GM23338 (cell line): ENCODE measurements around the gene GDAP1L1. TPM values are rescaled to one million over a fixed set of nuclear protein-coding genes. Genes with fewer than 3 reads are reported as not detected.

Experiments
- ATAC-seq: fragments of 200-7000 bp; cut with Tn5 transposase; 3 replicates; pipeline ENCODE4 v1.9.1; 2020
- DNase-seq: peaks from one replicate; pipeline ENCODE4 v3.0.0-alpha.2; 2015; ENCODE audit warnings: low spot score
- H2AFZ ChIP-seq: fragments of 200-600 bp; sonication (generic); 2 replicates; pipeline ENCODE4 v1.8.0; 2016; ENCODE audit warnings: antibody characterized with exemption, mild to moderate bottlenecking, moderate library complexity
- H3F3A ChIP-seq: fragments of 200-600 bp; sonication (generic); replicated peaks from 2 replicates; pipeline ENCODE4 v1.8.0; 2017; ENCODE audit warnings: antibody characterized with exemption, mixed run types, low read depth
- H3K27ac ChIP-seq: fragments of 200-600 bp; sonication (generic); 2 replicates; pipeline ENCODE4 v1.6.1; 2016; ENCODE audit warnings: low read depth
- H3K27me3 ChIP-seq: fragments of 200-600 bp; sonication (generic); 2 replicates; pipeline ENCODE4 v1.8.0; 2016; ENCODE audit warnings: mild to moderate bottlenecking, mixed run types, moderate library complexity; ENCODE audit not compliant: insufficient read depth
- H3K36me3 ChIP-seq: fragments of 200-600 bp; sonication (generic); 2 replicates; pipeline ENCODE4 v1.8.0; 2016; ENCODE audit warnings: mild to moderate bottlenecking; ENCODE audit not compliant: insufficient read depth
- H3K4me1 ChIP-seq: fragments of 200-600 bp; sonication (generic); 2 replicates; pipeline ENCODE4 v1.8.0; 2016; ENCODE audit warnings: mild to moderate bottlenecking, moderate library complexity; ENCODE audit not compliant: insufficient read depth
- H3K4me2 ChIP-seq: fragments of 200-600 bp; sonication (generic); 2 replicates; pipeline ENCODE4 v1.7.1; 2017; ENCODE audit warnings: mixed run types
- H3K4me3 ChIP-seq: fragments of 200-600 bp; sonication (generic); 2 replicates; pipeline ENCODE4 v1.6.1; 2016; ENCODE audit warnings: mixed run types
- H3K79me2 ChIP-seq: fragments of 200-600 bp; sonication (generic); replicated peaks from 2 replicates; pipeline ENCODE4 v1.8.0; 2017; ENCODE audit warnings: mild to moderate bottlenecking; ENCODE audit not compliant: insufficient read depth
- H3K9me2 ChIP-seq: fragments of 200-600 bp; sonication (generic); 2 replicates; pipeline ENCODE4 v1.8.0; 2017; ENCODE audit not compliant: insufficient read depth
- H4K20me1 ChIP-seq: fragments of 200-600 bp; sonication (generic); replicated peaks from 2 replicates; pipeline ENCODE4 v1.8.0; 2017; ENCODE audit warnings: mild to moderate bottlenecking; ENCODE audit not compliant: insufficient read depth
- H3K27ac Mint-ChIP-seq: 2 replicates; pipeline ENCODE4 v1.8.0; 2020; ENCODE audit warnings: inconsistent platforms, mild to moderate bottlenecking, moderate library complexity, mixed read lengths
- H3K27me3 Mint-ChIP-seq: 3 replicates; pipeline ENCODE4 v1.8.0; 2022; ENCODE audit warnings: low read depth, mild to moderate bottlenecking, moderate library complexity, mixed read lengths, inconsistent platforms; ENCODE audit not compliant: insufficient read depth, poor library complexity
- H3K36me3 Mint-ChIP-seq: 3 replicates; pipeline ENCODE4 v1.8.0; 2021; ENCODE audit warnings: low read depth, mild to moderate bottlenecking, inconsistent platforms, moderate library complexity, mixed read lengths
- H3K4me1 Mint-ChIP-seq: 3 replicates; pipeline ENCODE4 v1.8.0; 2020; ENCODE audit warnings: mild to moderate bottlenecking, inconsistent platforms, mixed read lengths
- H3K4me3 Mint-ChIP-seq: 3 replicates; pipeline ENCODE4 v1.8.0; 2021; ENCODE audit warnings: moderate library complexity, mild to moderate bottlenecking, inconsistent platforms, mixed read lengths
- H3K9me3 Mint-ChIP-seq: 3 replicates; pipeline ENCODE4 v1.8.0; 2020; ENCODE audit warnings: moderate library complexity, mild to moderate bottlenecking, inconsistent platforms, mixed read lengths
- CREB1 ChIP-seq: fragments of 250-450 bp; sonication (Bioruptor Pico); IDR thresholded peaks from 2 replicates; pipeline ENCODE4 v1.5.0; 2020; ENCODE audit warnings: low read depth, mild to moderate bottlenecking, moderate library complexity
- CTCF ChIP-seq, 2 experiments: fragments of 200-600 bp in 1 of 2; sonication (generic) in 1 of 2; conservative IDR thresholded peaks; 2 replicates each; pipeline versions ENCODE4 v1.5.1 to v1.6.1; 2016 to 2017; ENCODE audit warnings: antibody characterized with exemption in 2 of 2, low read depth in 2 of 2, mild to moderate bottlenecking in 2 of 2, moderate library complexity in 1 of 2
- ETS1 ChIP-seq: IDR thresholded peaks from 2 replicates; pipeline ENCODE4 v1.6.1; 2016; ENCODE audit warnings: antibody characterized with exemption
- EZH2 ChIP-seq: fragments of 200-600 bp; sonication (generic); IDR thresholded peaks from one replicate; pipeline ENCODE4 v1.8.0; 2017; ENCODE audit warnings: antibody characterized with exemption, mild to moderate bottlenecking, low read depth; ENCODE audit not compliant: unreplicated experiment
- NANOG ChIP-seq: IDR thresholded peaks from 2 replicates; pipeline ENCODE4 v1.6.1; 2016; ENCODE audit warnings: antibody characterized with exemption, borderline replicate concordance
- REST ChIP-seq: IDR thresholded peaks from one replicate; pipeline ENCODE4 v1.6.1; 2018; ENCODE audit warnings: antibody characterized with exemption; ENCODE audit not compliant: unreplicated experiment
- STAT1 ChIP-seq: IDR thresholded peaks from one replicate; pipeline ENCODE4 v1.6.1; 2016; ENCODE audit warnings: antibody characterized with exemption; ENCODE audit not compliant: unreplicated experiment
- ZNF114 ChIP-seq: fragments of 250-450 bp; sonication (Bioruptor Pico); IDR thresholded peaks from 2 replicates; pipeline ENCODE4 v1.5.0; 2020; ENCODE audit warnings: mild to moderate bottlenecking, moderate library complexity
- ZNF331 ChIP-seq: fragments of 250-450 bp; sonication (Bioruptor Pico); IDR thresholded peaks from 2 replicates; pipeline ENCODE4 v1.5.0; 2020; ENCODE audit warnings: low read depth, mild to moderate bottlenecking, moderate library complexity
- ZNF462 ChIP-seq: fragments of 250-450 bp; sonication (Bioruptor Pico); IDR thresholded peaks from 2 replicates; pipeline ENCODE4 v1.5.0; 2020; ENCODE audit warnings: mild to moderate bottlenecking, moderate library complexity
- polyA plus RNA-seq: library from polyadenylated mRNA; unstranded; fragments of >200 nt; fragmentation: Nextera tagmentation; extraction: Ambion mirVana; gene quantifications from 2 replicates; pipeline ENCODE4 v1.2.1, GENCODE V29; 2016
- total RNA-seq: library from RNA; depleted of rRNA; stranded (reverse); fragments of >200 nt; shearing (Covaris generic); gene quantifications from 2 replicates; pipeline ENCODE4 v1.2.3, GENCODE V29; 2014

Gene GDAP1L1
- total and polyA plus RNA-seq, 2 experiments from 2014 or later = 4.5 to 11.2 TPM

GRCh38 chr20:44291754-44292153, 44.6 kb downstream of the GDAP1L1 start (continued):
- no peak for TF ChIP-seq EZH2
- no peak for TF ChIP-seq ETS1
- TF ChIP-seq REST = no peak
- no peak for TF ChIP-seq CTCF (conservative IDR thresholded peaks at IDR 0.05; ENCODE audit: low read depth in 2 of 2)

GRCh38 chr20:44296011-44296410, 48.9 kb downstream of the GDAP1L1 start:
- H3K36me3 Mint-ChIP-seq = no peaks in the 10 kb centered on the region
- ATAC-seq = no peak
- TF ChIP-seq ZNF331 (CRISPR knock-in tag) (no peak), ZNF114 (no peak), ZNF462 (CRISPR knock-in tag) (no peak), CREB1 (CRISPR knock-in tag) (no peak), STAT1 (no peak), NANOG (no peak)

More at GRCh38 chr20:44296011-44296410, 48.9 kb downstream of the GDAP1L1 start:
- H3K36me3 ChIP-seq = no peaks in the 10 kb centered on the region
- H3K4me3 ChIP-seq = no peak overlapping the region
- no peak overlapping the region for H3K27ac ChIP-seq
- no peaks in the 10 kb centered on the region for H3K4me1 ChIP-seq
- Mint-ChIP-seq H3K4me1 (peaks cover 3% of the 10 kb centered on the region), H3K4me3 (no peak overlapping the region), H3K27ac (no peak overlapping the region), H3K9me3 (no peaks in the 10 kb centered on the region), H3K27me3 (peaks cover 4% of the 10 kb centered on the region)
- H3K79me2 ChIP-seq = no peaks in the 10 kb centered on the region
- no peaks in the 10 kb centered on the region for H3K9me2 ChIP-seq
- H3K27me3 ChIP-seq = no peaks in the 10 kb centered on the region
- H4K20me1 ChIP-seq = no peaks in the 10 kb centered on the region; the same call in 1 of the 2 replicates
- DNase-seq = no peak
- no peaks in the 10 kb centered on the region for H3F3A ChIP-seq
- no peak overlapping the region for H3K4me2 ChIP-seq
- H2AFZ ChIP-seq = no peak overlapping the region
